Mammary epithelial cell (primary cell): ENCODE data around the gene NQO2.

ENCODE experiments used
- EZH2 ChIP-seq: IDR thresholded peaks from 2 replicates; pipeline ENCODE4 v1.6.1; 2012; ENCODE audit warnings: low read length, inconsistent platforms, borderline replicate concordance
- TF ChIP-seq, protein P1 (sequence below), 2 donors: IDR thresholded peaks in 1 of 2; conservative IDR thresholded peaks in 1 of 2; 2 replicates each; pipeline ENCODE4 v1.5.1; 2011 to 2012; ENCODE audit warnings: inconsistent platforms in 2 of 2, low read length in 2 of 2, mild to moderate bottlenecking in 2 of 2, control low read depth in 1 of 2, low read depth in 1 of 2; ENCODE audit not compliant: insufficient read depth in 1 of 2; ENCODE audit errors: extremely low read depth in 1 of 2

DNA sequence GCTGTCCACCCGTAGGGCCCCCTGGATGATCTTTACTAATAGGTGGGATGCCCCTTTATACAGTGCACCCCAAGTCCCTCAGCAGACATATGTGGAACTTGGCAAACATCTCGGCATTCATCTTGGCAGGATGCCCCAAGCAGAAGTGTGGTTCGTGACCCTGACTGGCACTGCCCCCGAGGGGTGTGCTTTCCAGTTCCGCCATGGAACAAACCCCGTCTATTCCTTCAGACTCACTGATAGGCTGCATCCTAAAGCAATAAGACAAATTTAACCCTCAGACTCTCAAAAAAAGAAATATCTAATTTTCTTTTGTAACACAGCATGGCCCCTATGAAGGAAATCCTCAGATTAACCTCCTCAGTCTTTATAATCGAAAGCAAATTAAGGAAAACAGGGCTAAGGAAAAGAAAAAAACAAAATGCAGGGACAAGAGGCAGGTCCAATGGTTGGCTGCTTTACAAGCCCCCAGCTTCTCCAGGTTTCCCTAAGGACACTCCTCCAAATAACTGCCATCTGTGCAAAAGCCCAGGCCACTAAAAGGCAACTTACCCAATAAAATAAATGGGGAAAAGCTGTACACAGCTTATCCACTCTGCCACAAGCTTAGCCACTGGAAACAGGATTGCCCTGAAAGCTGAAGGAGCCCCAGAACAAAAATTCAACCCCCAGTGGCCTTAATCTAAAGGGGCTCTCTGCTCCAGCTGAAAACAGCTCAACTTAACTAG is 38.1 kb downstream of the NQO2 start:
- TF ChIP-seq EZH2 = no peak
- TF ChIP-seq, protein P1, sequence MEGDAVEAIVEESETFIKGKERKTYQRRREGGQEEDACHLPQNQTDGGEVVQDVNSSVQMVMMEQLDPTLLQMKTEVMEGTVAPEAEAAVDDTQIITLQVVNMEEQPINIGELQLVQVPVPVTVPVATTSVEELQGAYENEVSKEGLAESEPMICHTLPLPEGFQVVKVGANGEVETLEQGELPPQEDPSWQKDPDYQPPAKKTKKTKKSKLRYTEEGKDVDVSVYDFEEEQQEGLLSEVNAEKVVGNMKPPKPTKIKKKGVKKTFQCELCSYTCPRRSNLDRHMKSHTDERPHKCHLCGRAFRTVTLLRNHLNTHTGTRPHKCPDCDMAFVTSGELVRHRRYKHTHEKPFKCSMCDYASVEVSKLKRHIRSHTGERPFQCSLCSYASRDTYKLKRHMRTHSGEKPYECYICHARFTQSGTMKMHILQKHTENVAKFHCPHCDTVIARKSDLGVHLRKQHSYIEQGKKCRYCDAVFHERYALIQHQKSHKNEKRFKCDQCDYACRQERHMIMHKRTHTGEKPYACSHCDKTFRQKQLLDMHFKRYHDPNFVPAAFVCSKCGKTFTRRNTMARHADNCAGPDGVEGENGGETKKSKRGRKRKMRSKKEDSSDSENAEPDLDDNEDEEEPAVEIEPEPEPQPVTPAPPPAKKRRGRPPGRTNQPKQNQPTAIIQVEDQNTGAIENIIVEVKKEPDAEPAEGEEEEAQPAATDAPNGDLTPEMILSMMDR (conservative IDR thresholded peaks at IDR 0.05 in 1 of 2, IDR thresholded peaks at IDR 0.05 in 1 of 2; ENCODE audit: extremely low read depth in 1 of 2, insufficient read depth in 1 of 2, low read depth in 1 of 2, low read length in 2 of 2) = no peak
